Peyer's patch (tissue), 4 donors: ENCODE measurements around the gene GFY. TPM values are rescaled to one million over a fixed set of nuclear protein-coding genes. Genes with fewer than 3 reads are reported as not detected.
"Not testable (repeated sequence)": the region's sequence is repeated elsewhere in the genome, so short reads cannot be mapped to it uniquely, and the experiment has no call there.

Source experiments
- DNase-seq, 3 donors: peaks; one replicate each; pipeline ENCODE4 v3.0.0-alpha.2; 2017 to 2019
- H3K27ac ChIP-seq, 4 donors: fragments of 200-600 bp; sonication (generic); one replicate each; pipeline ENCODE4 v1.5.1; 2016 to 2019
- H3K27me3 ChIP-seq, 2 donors: fragments of 200-600 bp; sonication (generic); one replicate each; pipeline ENCODE4 v1.5.1; 2019
- H3K36me3 ChIP-seq, 3 donors: fragments of 200-600 bp; sonication (generic); one replicate each; pipeline ENCODE4 v1.5.1; 2016 to 2019
- H3K4me1 ChIP-seq, 4 donors: fragments of 200-600 bp; sonication (generic); one replicate each; pipeline ENCODE4 v1.5.1; 2016 to 2019
- H3K4me3 ChIP-seq, 4 donors: fragments of 200-600 bp; sonication (generic); 1 replicate in 3 of 4; 2 replicates in 1 of 4; pipeline ENCODE4 v1.5.1; 2016 to 2019; ENCODE audit warnings: mild to moderate bottlenecking in 1 of 4
- H3K9me3 ChIP-seq, 4 donors: fragments of 200-600 bp; sonication (generic); one replicate each; pipeline ENCODE4 v1.5.1; 2016 to 2019; ENCODE audit warnings: mild to moderate bottlenecking in 1 of 4
- CTCF ChIP-seq, 6 experiments: fragments of 450-650 bp in 4 of 6; fragments of 200-600 bp in 2 of 6; sonication (generic) in 1 of 6; IDR thresholded peaks; one replicate each; pipeline ENCODE4 v1.5.1; 2017 to 2019; ENCODE audit warnings: antibody characterized with exemption in 6 of 6, mild to moderate bottlenecking in 3 of 6, moderate library complexity in 1 of 6
- POLR2A ChIP-seq, 2 donors: fragments of 450-650 bp; IDR thresholded peaks; one replicate each; pipeline ENCODE4 v1.5.1; 2017; ENCODE audit warnings: antibody characterized with exemption in 2 of 2, mild to moderate bottlenecking in 2 of 2, moderate library complexity in 2 of 2
- total RNA-seq, 4 donors: library from RNA; depleted of rRNA; stranded (reverse); fragments of >200 nt; gene quantifications; one replicate each; pipeline ENCODE4 v1.1.0, GENCODE V29; 2016

GFY gene
- total RNA-seq, 4 donors from 2014 or later, result not detected

GRCh38 chr19:49468199-49468598 lies 43.0 kb downstream of the GFY start:
- H3K27ac ChIP-seq, result peak overlapping the region; percentile 62 to 84 (median 66)
- TF ChIP-seq POLR2A (IDR thresholded peaks at IDR 0.05), result no peak
- no peak for TF ChIP-seq CTCF (IDR thresholded peaks at IDR 0.05)
- H3K4me1 ChIP-seq, result peaks cover 0 to 29% (median 22%) of the 10 kb centered on the region in 4 donors
- peaks cover 0 to 46% (median 0%) of the 10 kb centered on the region in 3 donors for H3K36me3 ChIP-seq
- H3K4me3 ChIP-seq, result no peak overlapping the region
- DNase-seq, result no peak
- no peaks in the 10 kb centered on the region for H3K27me3 ChIP-seq
- no peaks in the 10 kb centered on the region for H3K9me3 ChIP-seq

DNA sequence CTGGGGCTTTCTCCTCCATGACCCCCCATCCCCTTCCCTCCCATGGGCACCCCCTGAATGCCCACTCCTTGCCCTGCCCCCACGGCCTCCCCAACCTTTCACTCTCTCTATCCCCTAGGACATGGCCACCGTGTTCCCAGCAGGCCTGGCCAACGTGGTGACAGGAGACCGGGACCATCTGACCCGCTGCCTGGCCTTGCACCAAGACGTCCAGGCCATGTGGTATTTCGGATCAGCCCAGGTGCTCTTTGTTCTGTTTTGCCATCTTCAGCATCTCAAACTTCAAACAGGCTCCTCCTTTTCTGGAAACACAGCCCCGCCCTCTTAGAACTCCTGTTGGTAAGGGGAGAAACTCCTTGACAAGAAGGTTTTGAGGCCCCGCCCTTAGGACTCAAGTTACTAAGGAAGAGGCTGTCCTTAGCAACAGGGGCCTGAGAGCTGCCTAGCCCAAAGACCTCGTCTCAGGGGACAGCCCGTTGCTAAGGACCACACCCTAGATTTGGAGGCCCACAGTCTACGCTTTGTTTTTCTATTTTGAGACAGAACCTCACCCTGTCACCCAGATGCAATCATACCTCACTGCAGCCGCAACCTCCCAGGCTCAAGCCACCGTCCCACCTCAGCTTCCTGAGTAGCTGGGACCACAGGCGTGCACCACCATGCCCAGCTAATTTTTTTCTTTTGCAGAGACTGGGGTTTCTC lies 43.7 kb downstream of the GFY start:
- peak in 2 of 3 donors; percentile 90 to 94 for DNase-seq
- Histone ChIP-seq H3K36me3 (peaks cover 0 to 43% (median 0%) of the 10 kb centered on the region in 3 donors), H3K9me3 (no peaks in the 10 kb centered on the region), H3K4me3 (no peak overlapping the region), H3K27ac (peak overlapping the region; percentile 62 to 84 (median 66)), H3K27me3 (no peaks in the 10 kb centered on the region), H3K4me1 (peaks cover 0 to 36% (median 29%) of the 10 kb centered on the region in 4 donors)
- no peak for TF ChIP-seq POLR2A (IDR thresholded peaks at IDR 0.05)
- no peak for TF ChIP-seq CTCF (IDR thresholded peaks at IDR 0.05)

DNA sequence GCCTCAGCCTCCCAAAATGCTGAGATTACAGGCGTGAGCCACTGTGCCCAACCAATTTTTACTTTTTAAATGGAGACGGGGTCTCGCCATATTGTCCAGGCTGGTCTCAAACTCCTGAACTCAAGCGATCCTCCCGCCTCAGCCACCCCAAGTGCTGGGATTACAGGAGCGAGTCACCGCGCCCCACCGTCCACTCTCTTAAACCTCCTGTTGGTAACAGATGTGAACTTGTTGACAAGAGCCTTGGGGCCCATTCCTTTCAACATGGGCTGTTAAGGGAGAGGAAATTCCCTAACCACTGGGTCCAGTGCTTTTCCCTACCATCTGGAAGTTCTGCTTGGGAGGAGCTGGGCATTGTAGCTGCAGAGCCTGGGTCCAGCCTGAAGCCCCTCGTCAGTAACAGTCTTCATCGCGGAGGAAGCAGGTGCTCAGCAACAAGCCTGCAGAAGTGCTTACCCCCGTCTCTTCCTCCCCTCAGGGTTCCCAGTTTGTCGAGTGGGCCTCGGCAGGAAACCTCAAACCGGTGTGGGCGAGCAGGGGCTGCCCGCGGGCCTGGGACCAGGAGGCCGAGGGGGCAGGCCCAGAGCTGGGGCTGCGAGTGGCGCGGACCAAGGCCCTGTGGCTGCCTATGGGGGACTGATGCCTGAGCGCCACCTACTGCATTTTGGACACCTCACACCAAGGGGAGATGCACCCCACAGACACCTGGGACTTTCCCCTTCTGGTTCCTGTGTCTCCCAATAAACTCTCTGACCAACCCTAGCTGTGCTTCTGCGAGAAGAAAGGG lies 44.8 kb downstream of the GFY start:
- Histone ChIP-seq H3K4me3 (no peak overlapping the region), H3K27me3 (no peaks in the 10 kb centered on the region), H3K9me3 (no peaks in the 10 kb centered on the region), H3K27ac (peak overlapping the region; percentile 60 to 84 (median 66)), H3K4me1 (peaks cover 0 to 36% (median 29%) of the 10 kb centered on the region in 4 donors), H3K36me3 (peaks cover 0 to 32% (median 0%) of the 10 kb centered on the region in 3 donors)
- TF ChIP-seq POLR2A (IDR thresholded peaks at IDR 0.05) (no peak), CTCF (IDR thresholded peaks at IDR 0.05) (peak; percentile 33 to 61 (median 54))
- DNase-seq, result peak in 2 of 3 donors; percentile 88 to 92

DNA sequence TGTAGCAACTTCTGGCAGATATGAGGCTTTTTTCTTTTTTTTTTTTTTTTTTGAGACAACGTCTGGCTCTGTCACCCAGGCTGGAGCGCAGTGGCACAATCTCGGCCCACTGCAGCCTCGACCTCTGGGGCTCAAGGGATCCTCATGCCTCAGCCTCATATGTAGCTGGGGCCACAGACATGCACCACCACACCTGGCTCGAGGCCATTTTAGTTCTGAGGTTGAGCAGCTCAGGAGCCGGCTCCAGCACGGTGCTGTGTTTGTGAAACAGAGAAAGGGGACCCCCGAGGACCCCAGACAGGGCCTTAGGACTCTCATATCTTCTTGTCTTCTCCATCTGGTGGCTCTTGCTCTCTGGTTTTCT lies 45.4 kb downstream of the GFY start:
- Histone ChIP-seq H3K9me3 (no peaks in the 10 kb centered on the region), H3K36me3 (peaks cover 0 to 26% (median 0%) of the 10 kb centered on the region in 3 donors), H3K27ac (peak overlapping the region in 3 of 4 donors; percentile 60 to 84 (median 68)), H3K4me1 (peaks cover 0 to 36% (median 29%) of the 10 kb centered on the region in 4 donors), H3K4me3 (no peak overlapping the region), H3K27me3 (no peaks in the 10 kb centered on the region)
- TF ChIP-seq CTCF (IDR thresholded peaks at IDR 0.05) (no peak), POLR2A (IDR thresholded peaks at IDR 0.05) (no peak)
- no peak for DNase-seq

DNA sequence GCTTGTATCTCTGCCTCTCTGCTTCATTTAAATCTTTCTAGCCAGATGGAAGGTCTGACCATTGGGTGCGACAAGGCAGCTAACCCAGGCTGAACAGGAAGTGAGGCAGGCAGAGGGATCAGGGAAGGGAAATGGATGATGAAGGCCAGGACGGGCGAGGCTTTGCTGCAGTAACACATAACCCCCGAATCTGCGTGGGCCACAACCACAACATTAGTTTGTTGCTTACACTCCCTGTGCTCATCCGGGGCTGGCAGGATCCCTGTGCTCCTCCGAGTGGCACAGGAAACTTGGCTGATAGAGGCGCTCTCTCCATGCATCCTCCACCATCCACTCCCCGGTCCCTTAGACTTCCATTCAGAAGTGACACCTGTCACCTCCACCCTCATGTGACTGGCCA lies 47.7 kb downstream of the GFY start:
- H3K9me3 ChIP-seq, result no peaks in the 10 kb centered on the region
- H3K27me3 ChIP-seq, result no peaks in the 10 kb centered on the region
- peaks cover 0 to 36% (median 30%) of the 10 kb centered on the region in 4 donors for H3K4me1 ChIP-seq
- TF ChIP-seq POLR2A (IDR thresholded peaks at IDR 0.05) (no peak), CTCF (IDR thresholded peaks at IDR 0.05) (no peak)
- no peak overlapping the region for H3K4me3 ChIP-seq
- peaks cover 0 to 6% (median 0%) of the 10 kb centered on the region in 3 donors for H3K36me3 ChIP-seq
- peak in 1 of 3 donors; percentile 37 for DNase-seq
- H3K27ac ChIP-seq, result peak overlapping the region in 3 of 4 donors; percentile 29 to 91 (median 81)

DNA sequence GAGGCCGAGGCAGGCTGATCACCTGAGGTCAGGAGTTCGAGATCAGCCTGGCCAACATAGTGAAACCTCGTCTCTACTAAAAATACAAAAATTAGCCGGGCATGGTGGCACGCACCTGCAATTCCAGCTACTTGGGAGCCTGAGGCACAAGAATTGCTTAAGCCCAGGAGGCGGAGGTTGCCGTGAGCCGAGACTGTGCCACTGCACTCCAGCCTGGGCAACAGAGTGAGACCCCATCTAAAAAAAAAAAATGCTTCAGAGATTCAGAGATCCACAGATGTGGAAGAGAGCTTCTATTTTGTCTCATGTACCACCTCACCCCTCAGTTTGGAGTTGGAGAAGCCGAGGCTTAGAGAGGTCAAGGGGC lies 48.3 kb downstream of the GFY start:
- H3K4me3 ChIP-seq, result peak overlapping the region; percentile 62 to 80 (median 65)
- not testable (repeated sequence) for H3K27me3 ChIP-seq, DNase-seq, H3K36me3 ChIP-seq, H3K9me3 ChIP-seq
- H3K27ac ChIP-seq, result peak overlapping the region; percentile 81 to 91 (median 86)
- peaks cover 0 to 32% (median 26%) of the 10 kb centered on the region in 4 donors for H3K4me1 ChIP-seq
